CD4-positive, alpha-beta T cell (primary cell): ENCODE data around the gene MCTP1. TPM values are rescaled to one million over a fixed set of nuclear protein-coding genes. Genes with fewer than 3 reads are reported as not detected.

ENCODE experiments used
- ATAC-seq: fragments of 200-7000 bp; cut with Tn5 transposase; one replicate; pipeline ENCODE4 v1.10.0; 2022; ENCODE audit warnings: mild to moderate bottlenecking; ENCODE audit not compliant: poor library complexity
- CTCF ChIA-PET: fragments of 350-600 bp; sonication (Branson Sonifier 250); formaldehyde crosslinking; loops from one replicate; lab custom pipeline; 2021; ENCODE audit warnings: antibody characterized with exemption, inconsistent platforms; lab: Charles Lee
- POLR2A ChIA-PET: fragments of 350-600 bp; sonication (Branson Sonifier 250); formaldehyde crosslinking; loops from one replicate; lab custom pipeline; 2021; ENCODE audit warnings: antibody characterized with exemption, inconsistent platforms; lab: Charles Lee
- DNase-seq, 14 experiments: peaks; one replicate each; pipeline ENCODE4 v3.0.0-alpha.2; 2013 to 2020; ENCODE audit warnings: mixed read lengths in 2 of 14
- H3K27ac ChIP-seq, 2 donors: one replicate each; pipeline versions ENCODE4 v1.5.1 to v1.7.0; 2013; ENCODE audit warnings: low read length in 2 of 2, low read depth in 1 of 2, mild to moderate bottlenecking in 1 of 2
- H3K27me3 ChIP-seq, 2 experiments: 1 replicate in 1 of 2; 2 replicates in 1 of 2; pipeline versions ENCODE4 v1.6.1 to v1.7.0; 2013; ENCODE audit warnings: low read length in 2 of 2, control low read depth in 1 of 2, mild to moderate bottlenecking in 1 of 2, moderate library complexity in 1 of 2; ENCODE audit not compliant: insufficient read depth in 2 of 2, control insufficient read depth in 1 of 2
- H3K36me3 ChIP-seq: one replicate; pipeline ENCODE4 v1.6.1; 2013; ENCODE audit warnings: low read length, control low read depth; ENCODE audit not compliant: insufficient read depth
- H3K4me1 ChIP-seq: one replicate; pipeline ENCODE4 v1.6.1; 2013; ENCODE audit warnings: low read length, control low read depth; ENCODE audit not compliant: insufficient read depth
- H3K4me3 ChIP-seq: one replicate; pipeline ENCODE4 v1.5.1; 2013; ENCODE audit warnings: mild to moderate bottlenecking, low read length, moderate library complexity
- H3K9me3 ChIP-seq, 2 experiments: 1 replicate in 1 of 2; 2 replicates in 1 of 2; pipeline versions ENCODE4 v1.6.1 to v1.7.0; 2013; ENCODE audit warnings: low read length in 2 of 2, mild to moderate bottlenecking in 2 of 2, control low read depth in 1 of 2, moderate library complexity in 1 of 2; ENCODE audit not compliant: control insufficient read depth in 1 of 2, insufficient read depth in 1 of 2
- H3K27ac Mint-ChIP-seq: one replicate; pipeline ENCODE4 v1.8.0; 2020; ENCODE audit warnings: mixed read lengths
- H3K27me3 Mint-ChIP-seq: one replicate; pipeline ENCODE4 v1.8.0; 2021; ENCODE audit warnings: mixed read lengths
- H3K36me3 Mint-ChIP-seq: one replicate; pipeline ENCODE4 v1.8.0; 2021; ENCODE audit warnings: low read depth, mixed read lengths
- H3K4me1 Mint-ChIP-seq: one replicate; pipeline ENCODE4 v1.8.0; 2021; ENCODE audit warnings: low read depth, mixed read lengths
- H3K4me3 Mint-ChIP-seq: one replicate; pipeline ENCODE4 v1.8.0; 2020; ENCODE audit warnings: mild to moderate bottlenecking, mixed read lengths
- H3K9me3 Mint-ChIP-seq: one replicate; pipeline ENCODE4 v1.8.0; 2020; ENCODE audit warnings: mixed read lengths
- intact Hi-C, 2 experiments: fragments of 100-400 bp; cut with DNase I in 1 of 2; cut with micrococcal nuclease in 1 of 2; formaldehyde crosslinking; loops; one replicate each; pipeline versions ENCODE4 v1.15.1 to v1.9.0; 2023 to 2025; cut with DNase I, micrococcal nuclease
- total RNA-seq, 174 experiments: library from RNA in 2 of 174; stranded (reverse) in 2 of 174; gene quantifications; one replicate each; pipeline ENCODE4 v1.2.3 and lab custom pipeline; 2021 to 2026
- TF ChIP-seq, protein P1 (sequence below): fragments of 200-600 bp; IDR thresholded peaks from one replicate; pipeline ENCODE4 v1.8.0; 2022; ENCODE audit warnings: antibody characterized with exemption, mild to moderate bottlenecking

The MCTP1 gene
- total RNA-seq, 2 experiments from 2014 or later, result 2.1 to 2.7 TPM

GRCh38 chr5:94672746-94673145 is 612.1 kb downstream of the MCTP1 start:
- Histone ChIP-seq H3K36me3 (peaks cover 18% of the 10 kb centered on the region), H3K9me3 (no peaks in the 10 kb centered on the region), H3K27me3 (no peaks in the 10 kb centered on the region), H3K4me1 (no peaks in the 10 kb centered on the region), H3K4me3 (no peak overlapping the region), H3K27ac (no peak overlapping the region)
- Mint-ChIP-seq H3K9me3 (no peaks in the 10 kb centered on the region), H3K4me1 (no peaks in the 10 kb centered on the region), H3K4me3 (no peak overlapping the region), H3K27ac (no peak overlapping the region), H3K27me3 (no peaks in the 10 kb centered on the region), H3K36me3 (peaks cover 34% of the 10 kb centered on the region)
- DNase-seq, result no peak
- TF ChIP-seq, protein P1, sequence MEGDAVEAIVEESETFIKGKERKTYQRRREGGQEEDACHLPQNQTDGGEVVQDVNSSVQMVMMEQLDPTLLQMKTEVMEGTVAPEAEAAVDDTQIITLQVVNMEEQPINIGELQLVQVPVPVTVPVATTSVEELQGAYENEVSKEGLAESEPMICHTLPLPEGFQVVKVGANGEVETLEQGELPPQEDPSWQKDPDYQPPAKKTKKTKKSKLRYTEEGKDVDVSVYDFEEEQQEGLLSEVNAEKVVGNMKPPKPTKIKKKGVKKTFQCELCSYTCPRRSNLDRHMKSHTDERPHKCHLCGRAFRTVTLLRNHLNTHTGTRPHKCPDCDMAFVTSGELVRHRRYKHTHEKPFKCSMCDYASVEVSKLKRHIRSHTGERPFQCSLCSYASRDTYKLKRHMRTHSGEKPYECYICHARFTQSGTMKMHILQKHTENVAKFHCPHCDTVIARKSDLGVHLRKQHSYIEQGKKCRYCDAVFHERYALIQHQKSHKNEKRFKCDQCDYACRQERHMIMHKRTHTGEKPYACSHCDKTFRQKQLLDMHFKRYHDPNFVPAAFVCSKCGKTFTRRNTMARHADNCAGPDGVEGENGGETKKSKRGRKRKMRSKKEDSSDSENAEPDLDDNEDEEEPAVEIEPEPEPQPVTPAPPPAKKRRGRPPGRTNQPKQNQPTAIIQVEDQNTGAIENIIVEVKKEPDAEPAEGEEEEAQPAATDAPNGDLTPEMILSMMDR, result no peak
- intact Hi-C loops, result no loop called here
- POLR2A ChIA-PET, result no interaction called here
- CTCF ChIA-PET, result no interaction called here
- ATAC-seq, result no peak

DNA sequence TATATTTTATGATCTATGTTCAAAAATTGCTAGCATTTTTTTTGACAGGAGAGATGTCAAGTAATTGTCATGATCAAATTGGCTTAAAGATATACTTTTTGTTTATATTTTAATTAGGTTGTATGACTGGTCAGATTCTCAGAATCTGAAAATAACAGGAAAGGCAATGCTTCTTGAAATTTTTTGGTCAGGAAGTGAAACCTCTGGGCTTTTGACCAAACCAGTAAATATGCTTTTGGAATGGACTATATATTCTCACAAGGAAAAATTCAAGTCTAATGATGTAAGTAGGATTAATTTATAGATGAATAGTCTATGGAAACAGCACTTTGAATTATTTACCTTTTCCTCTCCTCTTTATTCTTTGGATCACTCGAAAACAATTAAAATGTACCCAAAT is 614.2 kb downstream of the MCTP1 start:
- H3K4me3 ChIP-seq, result no peak overlapping the region
- no peaks in the 10 kb centered on the region for H3K27me3 ChIP-seq
- no peaks in the 10 kb centered on the region for H3K27me3 Mint-ChIP-seq
- no peak overlapping the region for H3K4me3 Mint-ChIP-seq
- no peaks in the 10 kb centered on the region for H3K9me3 Mint-ChIP-seq
- no peak for DNase-seq
- intact Hi-C loops, result no loop called here
- CTCF ChIA-PET, result no interaction called here
- H3K4me1 ChIP-seq, result no peaks in the 10 kb centered on the region
- TF ChIP-seq, protein P1, result no peak
- no peak for ATAC-seq
- no peaks in the 10 kb centered on the region for H3K9me3 ChIP-seq
- no peak overlapping the region for H3K27ac Mint-ChIP-seq
- POLR2A ChIA-PET, result no interaction called here
- H3K27ac ChIP-seq, result no peak overlapping the region
- H3K36me3 ChIP-seq, result peaks cover 14% of the 10 kb centered on the region
- H3K36me3 Mint-ChIP-seq, result peaks cover 49% of the 10 kb centered on the region
- H3K4me1 Mint-ChIP-seq, result no peaks in the 10 kb centered on the region

- no peak overlapping the region for H3K27ac ChIP-seq
- ChIA-PET CTCF (no interaction called here), POLR2A (no interaction called here)
- no peaks in the 10 kb centered on the region for H3K4me1 ChIP-seq
- no peaks in the 10 kb centered on the region for H3K27me3 ChIP-seq
- H3K4me3 Mint-ChIP-seq, result no peak overlapping the region
- H3K4me3 ChIP-seq, result no peak overlapping the region
- no peaks in the 10 kb centered on the region for H3K4me1 Mint-ChIP-seq
- H3K36me3 ChIP-seq, result peaks cover 12% of the 10 kb centered on the region
- H3K27me3 Mint-ChIP-seq, result no peaks in the 10 kb centered on the region
- H3K36me3 Mint-ChIP-seq, result peaks cover 61% of the 10 kb centered on the region
- TF ChIP-seq, protein P1, result no peak
- H3K27ac Mint-ChIP-seq, result no peak overlapping the region
- DNase-seq (no peak), ATAC-seq (no peak)
- no peaks in the 10 kb centered on the region for H3K9me3 Mint-ChIP-seq
- no peaks in the 10 kb centered on the region for H3K9me3 ChIP-seq
- intact Hi-C loops, result no loop called here
Measured at GRCh38 chr5:94667937-94668336, 617.0 kb downstream of the MCTP1 start.
